ENCODE measurements around the gene GLOD4. TPM values are rescaled to one million over a fixed set of nuclear protein-coding genes. Genes with fewer than 3 reads are reported as not detected.

Gene GLOD4
- total and polyA plus RNA-seq, 2 of the 4 experiments (the other 2 are of a cell fraction), result 26.3 to 36.7 TPM

DNA sequence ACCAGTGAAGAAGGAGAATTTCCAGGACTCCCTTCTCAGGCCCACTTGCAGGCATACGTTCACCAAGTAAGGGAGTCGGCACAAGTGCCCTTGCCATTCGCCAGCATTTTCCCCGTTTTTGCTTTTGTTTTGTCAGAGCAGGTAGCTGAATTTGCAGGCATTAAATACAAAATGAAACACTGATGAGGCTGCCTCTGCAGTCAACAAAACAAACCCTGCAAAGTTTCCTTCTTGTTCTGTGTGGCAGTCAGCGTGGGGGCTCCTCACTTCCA lies 7.8 kb downstream of the GLOD4 start:
- no peak overlapping the region for H4K8ac ChIP-seq (ENCODE audit: low read depth in 2 of 2, low read length in 2 of 2)
- H3K14ac ChIP-seq (replicated peaks; ENCODE audit: low read depth, low read length), result no peak overlapping the region
- in situ Hi-C loops (cut with MboI; ENCODE audit: low sequenced_read_pairs) (no loop called here), dilution Hi-C loops (cut with HindIII; ENCODE audit: low sequenced_read_pairs, unreplicated experiment) (no loop called here), intact Hi-C loops (cut with micrococcal nuclease) (no loop called here)
- no peak overlapping the region for H2AFZ ChIP-seq (replicated peaks; ENCODE audit: low read length, poor library complexity)
- H3K4me1 ChIP-seq (ENCODE audit: control insufficient read depth, insufficient read depth, low read length), result no peaks in the 10 kb centered on the region
- no peak for DNase-seq
- H4K91ac ChIP-seq (ENCODE audit: insufficient read depth, low read depth, low read length), result no peak overlapping the region
- H3K9ac ChIP-seq (ENCODE audit: low read depth, low read length), result no peak overlapping the region
- no peak overlapping the region for H3K56ac ChIP-seq (ENCODE audit: extremely low read depth, insufficient read depth, low read length)
- no peak overlapping the region for H2BK20ac ChIP-seq (ENCODE audit: low read depth, low read length)
- H3K18ac ChIP-seq (ENCODE audit: low read depth, low read length), result no peak overlapping the region
- ChIA-PET POLR2A (ENCODE audit: unreplicated experiment) (no interaction called here), CTCF (interaction anchor here (1.0 kb wide), 2 partner anchors 222 to 282 kb away, joined by 3 read pairs; partner anchors contain the start of gene TIMM22)
- no peak overlapping the region for H2AK9ac ChIP-seq (replicated peaks; ENCODE audit: low read depth, low read length, poor library complexity)
- peaks cover 50% of the 10 kb centered on the region for H3K36me3 ChIP-seq (ENCODE audit: control insufficient read depth, insufficient read depth, low read length)
- ATAC-seq (ENCODE audit: low read depth), result no peak
- H2AK5ac ChIP-seq (ENCODE audit: low read depth, low read length), result no peak overlapping the region
- no peak overlapping the region for H2BK5ac ChIP-seq (ENCODE audit: low read depth, low read length, poor library complexity, severe bottlenecking)
- no peak overlapping the region for H3K4ac ChIP-seq (ENCODE audit: low read depth, low read length)
- no peak overlapping the region for H3K4me3 ChIP-seq (ENCODE audit: insufficient read depth, low read depth, low read length)
- H3K27ac ChIP-seq (ENCODE audit: insufficient read depth, low read length), result no peak overlapping the region
- no peak overlapping the region for H2BK120ac ChIP-seq (ENCODE audit: low read depth, low read length)
- no peaks in the 10 kb centered on the region for H4K20me1 ChIP-seq (ENCODE audit: insufficient read depth, low read length)
- WGBS, 2 experiments (ENCODE audit: extremely low coverage in 2 of 2, insufficient read length in 1 of 2), result 92% methylated on average over 4 of the region's 5 CpGs; no CpG with 5 or more reads in 1 of the 2 experiments
- no peaks in the 10 kb centered on the region for H3K9me3 ChIP-seq (ENCODE audit: control insufficient read depth, insufficient read depth, low read length)
- H3K79me1 ChIP-seq (ENCODE audit: low read depth in 1 of 2, low read length in 2 of 2), result peaks cover 14 to 38% of the 10 kb centered on the region in 2 experiments
- no TSS peak for BruUV-seq (replicated peaks)
- no peak for TF ChIP-seq NFE2L2 (IDR thresholded peaks at IDR 0.05; ENCODE audit: low read depth, low read length)
- TF ChIP-seq RAD21 (IDR thresholded peaks at IDR 0.05; ENCODE audit: low read length), result no peak
- TF ChIP-seq, protein P1, sequence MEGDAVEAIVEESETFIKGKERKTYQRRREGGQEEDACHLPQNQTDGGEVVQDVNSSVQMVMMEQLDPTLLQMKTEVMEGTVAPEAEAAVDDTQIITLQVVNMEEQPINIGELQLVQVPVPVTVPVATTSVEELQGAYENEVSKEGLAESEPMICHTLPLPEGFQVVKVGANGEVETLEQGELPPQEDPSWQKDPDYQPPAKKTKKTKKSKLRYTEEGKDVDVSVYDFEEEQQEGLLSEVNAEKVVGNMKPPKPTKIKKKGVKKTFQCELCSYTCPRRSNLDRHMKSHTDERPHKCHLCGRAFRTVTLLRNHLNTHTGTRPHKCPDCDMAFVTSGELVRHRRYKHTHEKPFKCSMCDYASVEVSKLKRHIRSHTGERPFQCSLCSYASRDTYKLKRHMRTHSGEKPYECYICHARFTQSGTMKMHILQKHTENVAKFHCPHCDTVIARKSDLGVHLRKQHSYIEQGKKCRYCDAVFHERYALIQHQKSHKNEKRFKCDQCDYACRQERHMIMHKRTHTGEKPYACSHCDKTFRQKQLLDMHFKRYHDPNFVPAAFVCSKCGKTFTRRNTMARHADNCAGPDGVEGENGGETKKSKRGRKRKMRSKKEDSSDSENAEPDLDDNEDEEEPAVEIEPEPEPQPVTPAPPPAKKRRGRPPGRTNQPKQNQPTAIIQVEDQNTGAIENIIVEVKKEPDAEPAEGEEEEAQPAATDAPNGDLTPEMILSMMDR (conservative IDR thresholded peaks at IDR 0.05; ENCODE audit: low read depth, low read length), result no peak
- H4K5ac ChIP-seq (ENCODE audit: low read depth, low read length), result no peak overlapping the region
- H3K23ac ChIP-seq (ENCODE audit: low read depth, low read length), result no peak overlapping the region
- H3K27me3 ChIP-seq (ENCODE audit: control insufficient read depth, insufficient read depth, low read length), result no peaks in the 10 kb centered on the region
- H3K4me2 ChIP-seq (ENCODE audit: low read depth, low read length), result no peak overlapping the region
- no peak overlapping the region for H2BK15ac ChIP-seq (ENCODE audit: low read depth, low read length)
- no peaks in the 10 kb centered on the region for H3K9me1 ChIP-seq (ENCODE audit: insufficient read depth, low read length)

Measured in IMR-90 (cell line).